MM.1S (cell line): Measurements from ENCODE around the gene TMEM205.

Source experiments
- CTCF ChIP-seq: fragments of 300-600 bp; sonication (generic); IDR thresholded peaks from 2 replicates; pipeline ENCODE4 v1.5.1; 2016; ENCODE audit warnings: antibody characterized with exemption, low read length, mixed read lengths
- EZH2phosphoT487 ChIP-seq: fragments of 300-600 bp; sonication (generic); IDR thresholded peaks from 2 replicates; pipeline ENCODE4 v1.6.1; 2018; ENCODE audit warnings: antibody characterized with exemption, low read length

GRCh38 chr19:11364296-11364904 lies 18.3 kb upstream of the TMEM205 start:
- TF ChIP-seq EZH2phosphoT487 (no peak), CTCF (no peak)
